SIG-M5 (cell line): ENCODE data around the gene RHEB.

ENCODE experiments used
- DNase-seq: peaks from one replicate; lab custom pipeline; 2025; lab: John Stamatoyannopoulos, UW

Gene RHEB

DNA sequence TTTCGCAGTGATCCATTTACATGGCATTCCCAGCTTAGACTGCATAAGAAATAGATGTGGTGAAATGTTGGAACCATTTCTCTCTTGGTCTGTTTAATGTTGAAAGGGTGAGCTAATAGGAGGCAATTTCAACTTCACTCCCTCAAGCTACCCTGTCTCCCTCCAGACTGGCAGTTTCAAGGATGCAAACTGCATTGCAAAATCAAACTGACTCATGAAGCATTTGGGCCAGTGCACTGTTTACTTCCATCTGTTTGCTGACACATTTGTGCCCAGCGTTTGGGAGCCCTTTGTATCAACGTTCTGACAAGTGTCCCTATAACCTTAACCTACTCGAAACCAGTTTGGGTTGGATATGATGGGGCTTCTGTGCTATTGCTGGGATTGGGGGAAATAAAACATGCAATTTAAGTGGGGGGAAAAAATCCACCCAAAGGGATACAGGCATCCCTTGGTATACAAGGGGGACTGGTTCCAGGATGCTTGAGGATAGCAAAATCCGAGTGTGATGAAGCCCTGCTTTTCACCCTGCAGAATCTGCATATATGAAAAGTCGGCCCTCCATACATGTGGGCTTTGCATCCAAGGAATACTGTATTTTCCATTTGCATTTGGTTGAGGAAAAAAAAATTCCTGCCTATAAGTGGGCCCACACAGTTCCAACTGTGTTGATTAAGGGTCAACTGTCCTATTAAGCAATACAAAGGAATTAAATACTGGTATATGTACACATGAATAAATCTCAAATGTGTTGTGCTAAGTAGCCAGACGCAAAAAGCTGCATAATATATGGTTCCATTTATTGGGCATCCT, 15.6 kb downstream of the RHEB start:
- DNase-seq: peak; percentile 23

DNA sequence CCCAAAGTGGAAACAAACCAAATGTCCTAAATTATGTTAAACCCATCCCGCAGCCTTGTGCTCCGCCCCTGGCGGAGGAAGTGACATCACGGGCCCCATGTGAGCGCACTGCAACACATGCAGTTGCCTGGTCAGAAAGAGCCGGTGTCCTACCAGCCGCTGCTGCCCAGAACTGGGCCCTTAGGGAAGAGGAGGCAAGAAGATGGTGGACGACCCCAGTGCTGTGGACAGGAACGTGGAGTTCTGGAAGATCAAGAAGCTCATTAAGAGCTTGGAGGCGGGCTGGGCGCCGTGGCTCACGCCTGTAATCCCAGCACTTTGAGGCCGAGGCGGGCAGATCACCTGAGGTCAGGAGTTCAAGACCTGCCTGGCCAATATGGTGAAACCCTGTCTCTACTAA, 18.0 kb downstream of the RHEB start:
- DNase-seq: no peak

DNA sequence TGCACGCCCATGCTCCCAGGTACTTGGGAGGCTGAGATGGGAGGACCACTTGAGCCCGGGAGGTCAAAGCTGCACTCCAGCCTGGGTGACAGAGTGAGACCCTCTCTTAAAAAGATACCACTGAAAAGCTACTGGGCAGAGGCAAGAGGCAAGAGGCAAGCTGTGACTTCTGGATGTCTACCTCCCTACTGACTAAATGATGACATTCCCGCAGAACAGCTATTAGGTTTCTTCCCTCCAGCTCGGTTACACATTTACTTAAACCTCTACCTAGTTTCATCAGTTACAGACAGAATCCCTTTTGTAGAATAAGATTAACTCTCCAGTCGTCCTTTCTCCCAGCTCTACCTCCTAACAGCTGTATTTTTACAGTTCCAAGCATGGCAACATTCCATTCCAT, 21.2 kb downstream of the RHEB start:
- DNase-seq: no peak

DNA sequence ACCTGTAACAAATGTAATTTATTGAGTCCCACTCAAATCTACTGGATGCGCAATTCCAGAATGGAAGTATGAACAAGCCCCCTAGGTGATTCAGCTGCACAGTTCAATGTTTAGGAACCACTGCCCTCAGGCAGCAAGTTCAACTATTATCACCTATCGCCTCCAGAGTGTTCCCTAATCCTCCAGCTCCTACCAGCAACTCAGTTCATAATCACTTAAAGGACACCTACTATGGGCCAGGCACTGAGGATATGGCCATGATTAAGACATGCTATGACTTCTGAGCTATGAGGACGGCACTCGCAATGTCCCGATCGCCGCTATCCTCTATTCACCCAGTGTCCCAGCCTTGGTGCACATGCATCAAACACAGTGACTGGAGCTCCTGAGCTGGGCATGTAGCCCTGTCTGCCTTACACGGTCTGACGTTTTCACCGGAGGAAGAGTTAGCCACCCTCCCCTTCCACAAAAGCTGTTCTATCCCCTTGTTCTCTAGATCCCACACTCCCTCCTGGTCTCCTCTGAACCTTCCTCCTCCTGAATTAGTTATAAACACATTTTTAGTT, 22.3 kb downstream of the RHEB start:
- no peak for DNase-seq

- DNase-seq: no peak
These were observed 24.3 kb downstream of the RHEB start for GRCh38 chr7:151495360-151495759.

DNA sequence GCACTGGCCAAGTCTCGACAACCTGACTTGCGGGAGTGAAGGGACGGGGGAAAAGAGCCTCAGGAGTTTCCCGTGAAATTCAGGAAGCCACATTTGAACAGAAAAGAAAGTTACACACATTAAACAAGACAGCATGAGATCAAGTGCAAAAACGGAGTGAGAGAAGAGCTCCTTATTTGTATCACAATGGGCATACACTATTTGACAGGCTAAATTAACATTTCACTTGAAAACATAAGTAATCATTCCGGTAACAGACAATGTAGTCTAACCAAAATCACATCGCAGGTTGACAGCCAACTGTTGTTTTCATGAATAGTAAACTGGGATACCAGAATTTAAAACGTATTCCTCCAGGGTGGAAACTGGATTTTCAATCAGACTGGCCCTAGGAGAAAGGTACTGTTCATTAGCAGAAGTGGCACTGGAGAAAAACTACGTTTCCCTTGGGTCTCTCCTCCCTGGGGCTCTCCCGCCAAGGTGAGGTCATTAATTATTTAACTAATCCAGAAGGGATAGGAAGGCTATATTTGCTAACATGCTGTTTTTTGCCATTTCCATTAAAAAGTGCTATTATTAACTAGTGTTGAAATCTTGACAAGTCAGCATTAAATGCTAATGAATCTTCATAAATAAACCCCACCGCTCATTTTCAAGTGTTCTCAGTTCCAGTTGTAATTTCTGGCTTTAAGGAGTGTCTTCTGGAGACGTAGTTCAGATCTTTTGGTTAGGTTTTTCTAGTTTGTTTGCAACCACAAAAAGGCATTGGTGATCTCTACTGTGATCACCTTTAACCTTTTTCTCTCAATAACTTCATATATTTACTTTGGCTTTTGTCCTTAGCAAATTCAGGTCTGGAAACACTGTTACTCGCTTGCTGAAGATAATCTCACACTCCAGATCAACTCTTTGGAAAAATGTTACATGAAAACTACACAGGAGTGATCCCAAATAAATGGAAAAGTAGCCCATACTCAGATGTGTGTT, 25.1 kb downstream of the RHEB start:
- DNase-seq: no peak

GRCh38 chr7:151493083-151493482, 26.6 kb downstream of the RHEB start:
- no peak for DNase-seq

GRCh38 chr7:151491859-151492258, 27.8 kb downstream of the RHEB start:
- DNase-seq: peak; percentile 52

DNA sequence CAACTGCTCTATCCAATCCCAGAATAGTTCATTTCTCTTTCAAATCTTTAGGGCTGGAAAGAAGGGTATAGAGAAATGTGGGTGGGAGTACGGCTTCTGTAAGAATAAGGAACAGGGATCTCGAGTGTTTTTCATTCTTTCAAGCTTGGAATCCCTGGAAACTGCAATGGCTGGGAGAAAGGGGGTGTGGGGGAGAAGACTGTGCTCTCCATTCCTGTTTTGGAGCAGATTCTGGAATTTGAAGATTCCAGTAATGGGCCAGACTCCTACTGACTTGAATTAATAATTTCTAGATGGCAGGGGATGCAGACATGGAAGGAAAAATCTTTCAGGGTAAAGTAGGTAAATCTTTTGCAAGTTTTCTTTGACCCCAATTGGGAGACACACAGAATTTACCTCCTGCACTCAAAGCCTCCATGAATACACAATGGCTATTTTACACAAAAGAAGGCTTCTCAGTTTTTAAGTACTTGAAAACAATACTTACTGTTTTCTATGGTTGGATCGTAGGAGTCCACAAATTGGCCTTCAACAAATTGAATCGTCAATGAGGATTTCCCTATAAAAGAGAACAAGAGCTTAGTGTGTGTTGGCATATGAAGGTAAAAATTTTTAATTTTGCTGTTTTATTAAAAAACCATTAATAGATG, 29.1 kb downstream of the RHEB start:
- no peak for DNase-seq

DNA sequence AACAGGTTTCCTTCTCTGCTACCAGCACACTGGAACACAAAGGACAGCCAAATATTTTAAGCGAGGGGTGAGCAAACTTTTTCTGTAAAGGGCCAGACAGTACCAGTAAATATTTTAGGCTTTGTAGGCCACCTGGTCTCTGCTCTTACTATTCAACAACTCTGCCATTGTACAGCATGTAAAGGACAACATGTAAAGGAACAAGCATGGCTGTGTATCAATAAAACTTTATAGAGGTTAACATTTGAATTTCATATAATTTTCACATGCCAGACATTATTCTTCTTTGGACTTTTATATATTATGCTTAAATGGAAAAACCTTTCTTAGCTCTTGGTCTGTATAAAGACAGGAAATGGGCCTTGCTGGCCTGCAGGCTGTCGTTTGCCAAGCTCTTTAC, 30.2 kb downstream of the RHEB start:
- DNase-seq: no peak

DNA sequence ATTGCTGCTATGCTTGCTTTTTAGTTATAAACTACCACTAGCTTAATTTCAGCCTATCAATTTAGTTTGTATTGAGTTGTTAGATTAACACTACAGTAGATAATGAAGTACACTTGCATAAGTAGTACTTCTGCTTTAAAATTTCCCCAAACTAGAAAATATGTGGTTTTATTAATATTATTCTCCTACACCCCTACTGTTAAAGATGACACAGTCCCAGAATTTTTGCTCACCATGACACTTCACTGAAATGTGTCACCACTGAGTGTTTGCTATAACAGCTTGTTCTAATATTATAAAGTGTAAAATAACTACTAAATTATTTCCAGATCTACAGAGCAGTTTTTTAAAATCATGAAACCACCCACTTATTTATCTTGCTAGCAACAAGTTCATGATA, 31.6 kb downstream of the RHEB start:
- no peak for DNase-seq

DNA sequence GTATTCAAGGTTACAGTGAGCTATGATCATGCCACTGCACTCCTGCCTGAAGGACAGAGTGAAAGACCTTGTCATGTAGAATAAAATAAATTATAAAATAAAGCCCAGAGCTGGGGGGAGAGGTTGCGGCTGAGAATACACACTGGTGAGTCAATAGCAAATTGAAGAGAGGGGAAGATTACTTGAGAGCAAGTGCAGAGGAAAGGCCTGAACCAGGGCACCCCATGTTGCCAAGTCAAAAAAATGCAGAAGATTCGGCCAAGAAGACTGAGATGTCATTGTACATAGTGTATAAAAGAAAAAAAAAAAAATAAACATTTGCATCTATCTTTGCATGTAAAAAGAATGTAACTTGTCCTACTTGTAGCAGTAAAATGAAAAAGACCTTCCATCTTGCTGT, 32.5 kb downstream of the RHEB start:
- DNase-seq: no peak

GRCh38 chr7:151486074-151486473, 33.6 kb downstream of the RHEB start:
- no peak for DNase-seq

DNA sequence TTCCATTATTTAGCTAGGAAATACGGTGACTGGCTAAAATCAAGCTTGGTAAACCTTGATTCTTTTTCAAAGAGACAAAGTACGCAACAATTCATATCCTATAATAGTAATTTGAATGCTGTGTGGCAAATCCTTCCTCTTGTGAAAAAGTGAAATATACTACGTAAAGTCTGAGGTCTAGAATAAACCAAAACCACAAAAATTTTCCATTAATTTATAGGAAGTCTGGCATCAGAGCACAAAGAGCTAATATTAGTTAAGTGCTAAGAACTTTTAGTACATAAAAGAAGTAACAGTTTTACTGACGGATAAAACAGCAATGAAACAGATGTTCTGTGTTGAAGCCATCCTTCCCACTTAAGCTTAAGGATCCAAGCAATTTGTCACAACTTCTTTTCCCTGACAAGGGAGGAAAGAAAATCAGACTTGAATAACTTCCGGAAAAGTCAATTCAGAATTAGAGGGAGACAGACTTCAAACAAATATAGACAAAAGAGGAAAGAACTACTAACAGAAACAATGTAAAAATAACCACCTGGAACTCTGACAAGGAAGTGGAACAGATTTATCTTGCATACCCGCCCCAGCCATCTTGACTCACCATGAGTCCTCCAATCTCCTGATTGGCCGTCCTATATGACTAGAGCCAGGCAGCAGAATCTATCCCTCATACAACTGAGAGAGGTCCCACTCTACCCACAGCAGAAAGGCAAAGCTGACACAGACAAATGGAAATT, 34.6 kb downstream of the RHEB start:
- no peak for DNase-seq

DNA sequence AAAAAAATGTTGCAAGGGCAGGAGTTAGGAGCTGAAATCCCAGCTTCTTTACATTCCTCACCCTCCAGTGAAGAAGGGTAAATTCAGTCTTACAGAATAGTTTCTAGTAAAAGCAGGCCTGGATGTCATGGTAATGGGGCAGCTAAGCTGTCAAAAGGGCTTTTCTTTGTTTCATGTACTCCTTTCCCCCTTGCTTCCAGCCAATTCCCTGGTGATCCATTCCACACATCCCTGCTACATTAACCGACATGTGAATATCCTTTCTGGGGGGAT, 36.0 kb downstream of the RHEB start:
- DNase-seq: no peak

DNA sequence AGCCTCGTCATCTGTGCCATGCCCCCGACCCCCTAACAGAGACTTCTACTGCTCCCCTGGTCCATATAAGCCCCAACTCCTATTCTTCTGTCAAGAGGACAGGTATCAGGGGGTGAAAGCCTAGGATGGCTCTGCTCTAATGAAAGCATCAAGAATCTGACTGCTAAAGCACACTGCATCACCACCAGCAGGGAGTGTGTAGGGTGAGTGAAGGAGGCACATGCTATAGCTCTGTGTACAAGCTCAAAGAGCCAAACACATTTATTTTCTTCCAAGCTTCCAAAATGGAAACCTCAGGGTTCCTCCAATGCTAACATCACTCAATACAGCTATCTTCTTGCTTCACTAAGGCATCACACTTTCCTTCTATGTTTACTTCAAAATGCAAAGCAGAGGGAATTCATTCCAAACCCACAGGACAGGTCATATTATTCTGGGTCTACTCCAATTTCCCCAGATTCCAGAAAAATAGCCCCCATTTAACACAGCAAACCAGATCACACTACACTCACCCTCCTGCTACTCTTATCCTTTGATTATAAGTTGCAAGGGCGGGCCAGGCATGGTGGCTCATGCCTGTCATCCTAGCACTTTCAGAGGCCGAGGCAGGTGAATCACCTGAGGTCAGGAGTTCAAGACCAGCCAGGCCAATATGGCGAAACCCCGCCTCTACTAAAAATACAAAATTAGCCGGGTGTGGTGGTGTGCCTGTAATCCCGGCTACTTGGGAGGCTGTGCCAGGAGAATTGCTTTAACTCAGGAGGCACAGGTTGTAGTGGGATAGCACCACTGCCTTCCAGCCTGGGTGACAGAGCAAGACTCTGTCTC, 36.6 kb downstream of the RHEB start:
- DNase-seq: no peak

DNA sequence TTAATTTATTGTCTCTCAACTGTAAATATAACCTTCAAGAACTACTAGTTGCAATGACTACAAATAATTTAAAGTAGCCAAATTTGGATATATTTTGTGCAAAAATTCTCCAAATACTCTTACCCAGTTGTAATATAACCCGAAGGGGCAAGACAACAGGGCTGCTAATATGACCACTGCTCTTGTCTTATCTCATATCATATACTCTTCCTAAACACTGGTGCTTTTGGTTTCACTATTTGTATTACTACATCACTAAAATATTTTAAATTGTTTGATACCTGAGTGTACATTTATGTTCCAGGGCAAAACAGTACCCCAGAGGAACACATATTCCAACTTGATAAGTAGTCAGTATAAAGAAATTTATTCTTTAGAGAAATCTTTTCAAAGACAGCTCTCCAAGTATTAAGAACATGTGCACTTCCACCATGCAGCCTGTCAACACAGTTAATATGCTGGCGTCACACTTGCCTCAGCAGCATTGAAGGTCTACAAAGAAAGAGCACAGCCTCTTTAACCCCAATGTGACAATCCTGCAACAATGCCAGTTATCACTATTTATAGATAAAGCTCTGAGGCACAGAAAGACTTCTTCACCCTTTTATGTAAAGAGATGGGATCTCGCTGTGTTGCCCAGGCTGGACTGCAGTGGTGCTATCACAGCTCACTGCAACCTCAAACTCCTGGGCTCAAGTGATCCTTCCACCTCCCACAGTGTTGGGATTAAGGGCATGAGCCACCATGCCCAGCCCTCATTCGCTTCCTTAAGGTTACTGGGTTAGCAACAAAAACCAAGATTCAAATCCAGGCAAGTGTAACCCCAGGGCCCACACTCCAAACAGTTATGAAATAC, 37.8 kb downstream of the RHEB start:
- DNase-seq: no peak

DNA sequence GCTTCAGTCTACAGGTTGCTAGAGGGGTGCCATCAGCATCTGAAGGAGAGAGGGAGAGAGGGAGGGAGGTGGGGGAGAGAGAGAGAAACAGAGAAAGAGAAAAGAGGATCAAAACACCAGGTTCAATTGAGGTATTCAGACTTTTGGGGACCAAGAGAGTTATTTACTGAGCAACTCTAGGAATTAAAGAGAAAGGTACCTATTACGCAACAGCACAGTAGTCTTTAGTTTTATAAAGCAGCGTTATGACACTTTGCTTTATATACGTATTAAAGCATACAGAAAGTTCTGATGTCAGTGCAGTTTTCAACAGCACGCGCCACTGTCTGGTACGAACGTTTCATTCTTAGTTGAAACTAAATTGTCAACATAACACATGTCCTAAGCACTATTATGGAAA, 41.8 kb downstream of the RHEB start:
- no peak for DNase-seq

GRCh38 chr7:151472644-151473380, 46.9 kb downstream of the RHEB start:
- no peak for DNase-seq
